Muscle of arm (tissue), 12 donors: ENCODE results near the gene HSPB7. TPM values are rescaled to one million over a fixed set of nuclear protein-coding genes. Genes with fewer than 3 reads are reported as not detected.
"Not testable (repeated sequence)": the region's sequence is repeated elsewhere in the genome, so short reads cannot be mapped to it uniquely, and the experiment has no call there.

ENCODE experiments used
- DNase-seq: peaks from one replicate; pipeline ENCODE4 v3.0.0-alpha.2; 2013
- polyA plus RNA-seq, 12 donors: library from polyadenylated mRNA; unstranded; fragments of 120-200 nt; gene quantifications; one replicate each; pipeline ENCODE4 v1.2.1, GENCODE V29; 2013; ENCODE audit not compliant: insufficient read length in 12 of 12

HSPB7 gene
- polyA plus RNA-seq, 12 donors, result 57.9 to 237 (median 114) TPM; not detected in 1

DNA sequence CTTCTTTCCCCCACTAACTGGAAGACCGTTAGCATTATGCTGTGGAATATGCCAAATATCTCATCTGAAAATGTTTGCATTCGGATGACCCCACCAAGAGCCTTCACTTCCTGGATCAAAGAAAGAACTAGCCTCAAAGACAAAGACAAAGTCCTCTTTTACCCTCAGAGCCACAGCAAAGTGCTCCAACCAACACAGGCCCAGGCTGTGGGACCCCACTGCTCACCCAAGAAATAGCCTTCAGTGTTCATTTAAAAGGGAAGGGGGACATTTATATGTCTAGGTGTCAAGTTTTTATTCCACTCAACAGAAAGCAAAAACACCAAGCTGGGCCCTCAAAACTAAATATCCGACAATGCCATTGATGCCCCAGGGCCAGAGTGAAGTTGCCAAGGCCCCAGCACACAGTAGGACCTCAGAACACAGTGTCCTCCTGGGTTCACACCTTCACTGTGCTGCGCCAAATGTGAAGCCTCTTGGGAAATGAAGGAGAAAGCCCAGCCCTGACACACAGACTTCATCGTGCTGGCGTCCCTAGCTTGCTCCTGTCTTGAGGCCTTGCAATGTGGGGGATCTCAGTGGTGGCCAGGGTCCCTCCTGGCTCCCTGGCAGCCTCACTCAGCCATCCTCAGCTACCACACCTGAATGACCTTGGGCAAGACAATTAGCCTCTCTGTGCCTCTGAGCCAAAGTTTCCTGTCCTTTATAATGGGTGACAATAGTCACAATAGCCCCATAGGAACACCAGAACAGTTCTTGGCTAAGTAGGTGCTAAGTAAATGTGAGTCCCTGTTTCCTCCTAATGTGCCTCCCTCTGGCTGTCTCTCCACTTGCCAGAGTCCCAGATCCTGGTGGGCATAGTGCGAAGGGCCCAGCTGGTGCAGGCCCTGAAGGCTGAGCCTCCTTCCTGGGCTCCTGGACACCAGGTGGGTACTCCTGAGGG, 37.0 kb upstream of the HSPB7 start:
- no peak for DNase-seq

DNA sequence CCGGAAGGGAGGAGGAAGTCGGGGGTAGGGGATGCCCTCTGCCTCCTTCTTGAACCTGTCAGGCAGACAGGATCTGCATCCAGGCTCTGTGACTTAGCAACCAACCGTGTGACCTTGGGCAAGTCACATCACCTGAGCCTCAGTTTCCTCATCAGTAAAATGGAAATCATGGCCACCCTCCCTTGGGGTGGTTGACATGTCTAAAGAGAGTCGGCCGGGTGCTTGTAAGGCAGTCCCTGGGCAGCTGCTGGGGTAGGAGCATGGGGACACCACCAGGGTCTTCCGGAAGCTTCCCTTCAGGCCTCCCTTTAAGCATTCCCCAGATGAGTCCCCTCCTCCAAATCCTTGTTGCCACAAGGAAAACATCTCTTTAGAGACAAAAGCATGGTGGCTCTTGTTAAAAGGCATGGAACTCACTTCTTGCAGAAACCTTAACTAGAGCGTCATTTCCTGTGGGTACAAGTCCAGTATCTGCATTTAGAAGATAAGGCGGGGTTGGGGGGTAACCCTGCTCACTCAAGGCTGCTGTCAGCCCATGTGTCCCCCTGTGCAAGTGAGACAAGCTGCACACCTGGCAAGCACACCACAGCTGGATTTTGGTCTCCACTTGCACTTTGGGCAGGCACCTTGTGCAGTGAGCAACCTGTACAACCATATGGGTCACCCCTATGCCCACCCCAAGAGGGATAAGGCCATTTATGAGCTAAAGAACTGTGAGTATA, 36.1 kb upstream of the HSPB7 start:
- DNase-seq, result no peak

DNA sequence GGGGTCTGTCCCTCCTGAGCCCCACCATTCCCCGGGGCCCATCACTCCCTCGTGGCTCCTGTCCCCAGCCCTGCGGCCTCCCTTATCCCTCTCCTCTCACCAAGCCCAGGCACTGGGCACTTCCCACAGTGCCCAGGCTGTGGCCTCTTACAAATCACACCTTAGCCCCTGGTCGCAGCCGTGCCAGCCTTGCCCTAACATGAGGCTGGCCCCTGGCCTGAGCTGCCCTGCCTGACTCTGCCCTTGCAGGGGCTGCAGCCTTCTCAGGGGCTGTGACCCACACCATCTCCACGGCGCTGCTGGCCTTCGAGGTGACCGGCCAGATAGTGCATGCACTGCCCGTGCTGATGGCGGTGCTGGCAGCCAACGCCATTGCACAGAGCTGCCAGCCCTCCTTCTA, 34.1 kb upstream of the HSPB7 start:
- not testable (repeated sequence) for DNase-seq

DNA sequence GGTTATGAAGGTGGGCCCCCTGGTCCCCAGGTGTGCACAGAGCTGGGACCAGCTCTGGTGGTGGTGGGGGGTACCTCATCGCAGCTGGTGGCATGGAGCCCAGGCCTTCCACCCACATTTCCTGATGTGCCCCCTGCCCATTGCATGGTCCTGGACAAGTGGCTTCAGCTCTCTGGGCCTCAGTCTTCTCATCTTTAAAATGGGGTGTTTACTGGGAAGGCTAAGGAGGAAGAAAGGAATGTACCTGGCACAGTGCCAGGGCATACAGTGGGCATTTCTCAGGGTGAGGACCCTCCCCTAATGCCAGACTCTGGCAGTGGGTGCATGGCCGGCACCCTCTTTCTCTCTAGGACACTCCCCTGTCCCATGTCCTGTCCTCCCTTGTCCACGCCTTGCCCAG, 33.2 kb upstream of the HSPB7 start:
- DNase-seq, result no peak

DNA sequence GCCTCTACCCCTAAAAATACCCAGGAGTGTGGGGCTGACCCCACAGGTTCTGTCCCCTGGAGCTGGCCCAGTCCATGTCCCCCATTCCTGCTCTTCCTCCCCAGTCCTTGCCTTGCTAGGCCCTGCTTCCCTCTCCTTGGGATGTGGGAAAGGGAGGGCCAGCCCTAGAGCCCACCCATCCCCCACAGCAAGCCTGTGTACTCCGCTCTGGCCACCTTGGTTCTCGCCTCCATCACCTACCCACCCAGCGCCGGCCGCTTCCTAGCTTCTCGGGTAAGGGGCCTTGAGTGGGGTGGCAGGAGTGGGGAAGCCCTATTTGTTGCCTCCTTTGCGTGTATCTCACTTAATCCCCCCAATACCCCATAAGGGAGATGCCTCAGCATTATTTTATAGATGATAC, 32.5 kb upstream of the HSPB7 start:
- no peak for DNase-seq

DNA sequence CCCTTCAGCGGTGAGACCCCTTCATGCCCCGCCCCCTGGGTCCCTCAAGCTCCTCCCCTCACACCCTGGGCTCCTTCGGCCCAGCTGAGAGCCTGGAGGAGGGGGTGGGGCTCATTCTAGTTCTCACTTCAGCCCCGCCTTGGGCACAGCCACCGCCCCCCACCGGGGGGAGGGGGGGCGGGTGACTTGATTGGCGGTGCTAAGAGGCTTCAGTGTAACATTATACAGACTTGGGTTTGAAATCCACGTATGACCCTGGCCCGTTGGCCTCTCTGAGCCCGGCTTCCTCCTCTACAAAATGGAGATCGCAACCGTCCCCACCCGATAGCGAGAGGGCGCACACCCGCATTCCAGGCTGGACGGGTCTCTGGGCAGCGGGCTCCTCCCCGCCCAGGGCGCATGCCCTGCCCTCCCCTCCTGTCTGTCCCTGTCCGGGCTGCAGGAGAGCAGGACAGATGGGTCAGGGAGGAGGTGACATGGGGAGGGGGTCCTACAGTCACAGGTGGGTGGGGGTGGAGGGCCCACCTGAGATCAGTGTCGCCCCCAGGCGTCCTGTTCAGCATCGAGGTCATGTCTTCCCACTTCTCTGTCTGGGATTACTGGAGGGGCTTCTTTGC, 30.8 kb upstream of the HSPB7 start:
- peak; percentile 31 for DNase-seq

DNA sequence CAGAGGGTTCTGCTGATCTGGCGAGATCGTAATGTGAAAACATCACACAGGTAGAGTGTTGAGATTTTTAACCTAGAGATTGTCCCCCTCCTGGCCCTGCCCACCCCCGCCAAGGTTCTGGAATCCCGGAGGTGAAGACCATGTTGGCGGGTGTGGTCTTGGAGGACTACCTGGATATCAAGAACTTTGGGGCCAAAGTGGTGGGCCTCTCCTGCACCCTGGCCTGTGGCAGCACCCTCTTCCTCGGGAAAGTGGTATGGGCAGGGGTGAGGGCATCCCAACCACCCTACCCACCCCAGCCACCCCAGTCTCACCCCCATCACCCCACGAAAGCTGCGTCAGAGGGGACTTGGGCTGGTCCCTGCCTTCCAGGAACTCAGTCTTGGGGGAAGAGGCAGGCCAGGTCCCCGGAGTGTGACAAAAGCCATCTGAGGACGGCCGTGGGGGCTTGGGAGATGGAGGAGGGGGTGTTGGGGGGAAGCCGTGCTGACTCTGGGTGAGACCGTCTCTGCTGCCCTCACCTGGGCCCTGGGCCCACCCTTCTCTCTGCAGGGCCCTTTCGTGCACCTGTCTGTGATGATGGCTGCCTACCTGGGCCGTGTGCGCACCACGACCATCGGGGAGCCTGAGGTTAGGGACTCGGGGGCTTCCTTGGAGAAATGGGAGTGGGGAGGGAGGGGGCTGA, 30.1 kb upstream of the HSPB7 start:
- no peak for DNase-seq

DNA sequence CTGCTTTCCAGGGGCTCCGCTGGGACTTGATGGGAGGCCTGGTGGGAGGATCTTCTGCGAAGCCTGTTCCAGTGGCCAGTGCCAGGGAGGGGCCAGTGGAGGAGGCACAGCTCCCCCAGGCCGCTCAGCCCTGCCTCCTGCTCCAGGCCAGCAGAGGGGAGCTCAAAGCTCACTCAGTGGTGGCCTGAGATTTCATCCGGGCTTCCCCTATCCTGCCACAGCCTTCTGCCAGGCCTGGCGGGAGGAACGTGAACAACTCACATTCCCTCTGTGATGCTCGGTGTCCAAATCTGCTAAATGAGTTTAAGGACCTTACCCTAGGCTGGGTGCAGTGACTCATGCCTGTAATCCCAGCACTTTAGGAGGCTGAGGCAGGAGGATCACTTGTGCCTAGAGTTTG, 29.0 kb upstream of the HSPB7 start:
- DNase-seq, result no peak

DNA sequence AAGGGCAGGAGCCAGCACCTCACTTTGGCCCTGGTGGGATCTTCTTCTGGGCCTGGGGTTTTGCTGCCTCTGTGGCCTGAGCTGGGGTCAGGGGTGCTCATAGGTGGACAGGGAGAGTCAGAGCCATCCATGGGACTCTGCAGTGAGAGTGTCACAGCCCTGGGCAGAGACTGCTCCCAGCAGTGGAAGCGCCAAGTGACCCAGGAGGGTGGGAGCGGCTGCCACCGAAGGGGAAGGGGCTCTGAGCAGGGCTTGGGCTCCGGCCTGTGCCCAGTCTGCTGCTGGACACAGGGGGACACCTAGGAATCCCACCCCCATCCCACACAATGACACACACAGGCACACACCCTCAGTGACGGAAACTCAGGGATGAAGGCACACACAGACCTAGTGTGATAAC, 26.1 kb upstream of the HSPB7 start:
- no peak for DNase-seq

DNA sequence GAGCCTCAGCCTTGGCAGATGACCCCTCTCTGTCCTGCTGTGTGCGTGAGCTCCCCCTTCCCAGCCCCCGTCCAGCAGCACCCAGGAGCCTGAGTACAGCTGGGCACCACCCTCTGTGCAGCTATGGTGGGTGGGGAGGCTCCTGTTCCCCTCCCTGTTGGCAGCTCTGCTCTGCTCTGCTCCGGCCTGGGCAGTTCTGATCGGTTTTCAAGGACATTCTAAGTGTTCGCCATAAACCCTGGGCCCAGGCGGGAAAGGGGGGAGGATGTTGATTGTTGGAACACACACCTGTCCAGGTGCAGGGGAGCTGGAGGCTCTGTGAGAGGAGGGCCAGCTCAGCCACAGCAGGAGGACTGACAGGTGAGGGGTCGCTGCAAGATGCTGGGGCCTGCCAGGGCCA, 25.7 kb upstream of the HSPB7 start, which contains the start of gene CLCNKB:
Gene CLCNKB, plus strand, starts transcription at position 262 of the 400 bp plus-strand sequence. CDS start 711 bp downstream, outside the sequence.
- no peak for DNase-seq

DNA sequence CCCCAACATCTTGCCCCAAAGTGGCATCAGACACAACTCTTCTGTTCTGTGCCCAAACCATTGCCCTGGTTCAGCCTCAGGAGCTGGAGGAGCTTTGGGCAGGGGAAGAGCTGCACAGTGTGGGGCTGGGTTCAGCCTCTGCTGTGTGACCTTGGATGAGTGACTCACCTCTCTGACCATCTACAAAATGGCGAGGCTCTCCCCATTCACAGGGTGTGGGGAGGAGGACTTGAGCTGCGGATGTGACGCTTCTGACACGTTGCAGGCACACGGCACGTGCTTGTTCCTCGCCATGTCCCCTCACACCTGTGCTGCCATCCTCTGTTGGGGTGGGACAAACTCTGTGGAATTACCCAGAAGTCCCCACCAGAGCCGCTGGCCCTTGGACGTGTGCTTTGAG, 24.8 kb upstream of the HSPB7 start:
- not testable (repeated sequence) for DNase-seq

DNA sequence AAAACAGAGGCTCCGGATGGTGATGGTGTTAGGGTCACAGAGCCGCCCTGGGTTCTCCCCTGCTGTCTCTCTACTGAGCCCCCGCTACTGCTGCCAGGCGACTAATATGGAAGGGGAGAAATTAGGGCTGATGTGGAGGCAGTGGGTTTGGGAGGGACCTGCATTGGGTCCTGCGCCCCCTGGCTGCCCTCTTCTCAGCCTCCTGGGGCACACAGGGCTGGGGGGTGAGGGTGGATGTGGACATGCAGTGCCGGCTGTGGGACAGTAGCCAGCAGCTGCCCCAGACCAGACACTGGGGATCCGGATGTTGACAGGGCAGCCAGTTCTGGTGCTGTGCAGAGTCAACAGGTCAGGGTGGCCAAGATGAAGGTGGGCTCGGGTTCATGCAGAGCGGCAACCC, 24.3 kb upstream of the HSPB7 start:
- no peak for DNase-seq

DNA sequence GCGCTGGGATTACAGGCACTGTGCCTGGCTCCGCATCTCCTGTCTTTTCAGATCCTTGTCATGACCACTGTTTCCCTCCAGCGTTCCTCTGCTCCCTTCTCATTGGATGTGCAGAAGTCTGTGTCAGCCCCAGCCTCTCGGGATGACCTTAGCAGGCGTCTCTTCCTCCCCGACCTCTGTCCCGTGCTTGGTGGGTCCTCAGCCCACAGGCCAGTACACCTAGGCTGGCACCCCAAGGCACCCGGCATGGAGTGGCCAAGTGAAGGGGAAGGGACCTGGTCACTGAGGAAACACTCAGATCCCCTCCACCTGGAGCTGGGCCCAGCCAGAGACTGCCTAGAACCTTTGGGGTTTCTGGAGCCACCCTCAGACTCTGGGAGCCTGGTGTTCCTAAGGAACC, 23.4 kb upstream of the HSPB7 start:
- no peak for DNase-seq

DNA sequence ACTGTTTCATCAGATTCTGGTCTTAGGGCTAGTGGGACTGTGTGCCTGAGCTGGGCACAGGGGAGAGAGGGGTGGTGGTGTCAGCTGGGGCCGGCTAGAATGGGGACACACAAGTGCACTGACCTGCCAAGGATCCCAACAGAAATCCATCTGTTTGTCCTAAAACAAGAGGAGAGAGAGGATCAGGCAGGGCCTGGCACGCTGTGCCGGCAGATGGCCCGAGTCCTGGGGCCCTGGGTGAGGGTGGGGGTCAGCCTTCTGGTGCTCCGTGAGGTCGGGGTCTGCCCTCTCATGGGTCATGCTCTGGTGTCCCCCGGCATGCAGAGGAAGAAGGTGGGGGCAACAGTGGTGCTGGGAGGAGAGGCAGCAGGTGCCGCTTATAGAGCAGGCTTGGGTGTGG, 22.0 kb upstream of the HSPB7 start:
- DNase-seq, result not testable (repeated sequence)

DNA sequence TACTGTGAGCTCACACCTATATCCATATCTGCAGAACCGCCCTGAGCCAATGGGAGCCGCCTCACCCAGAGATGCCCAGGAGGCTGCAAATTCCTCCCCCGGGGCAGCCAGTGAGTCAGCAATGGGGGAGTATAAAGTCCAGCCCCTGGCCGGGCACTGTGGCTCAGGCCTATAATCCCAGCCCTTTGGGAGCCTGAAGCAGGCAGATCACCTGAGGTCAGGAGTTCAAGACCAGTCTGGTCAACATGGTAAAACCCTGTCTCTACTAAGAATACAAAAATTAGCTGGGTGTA, 20.7 kb upstream of the HSPB7 start:
- no peak for DNase-seq

DNA sequence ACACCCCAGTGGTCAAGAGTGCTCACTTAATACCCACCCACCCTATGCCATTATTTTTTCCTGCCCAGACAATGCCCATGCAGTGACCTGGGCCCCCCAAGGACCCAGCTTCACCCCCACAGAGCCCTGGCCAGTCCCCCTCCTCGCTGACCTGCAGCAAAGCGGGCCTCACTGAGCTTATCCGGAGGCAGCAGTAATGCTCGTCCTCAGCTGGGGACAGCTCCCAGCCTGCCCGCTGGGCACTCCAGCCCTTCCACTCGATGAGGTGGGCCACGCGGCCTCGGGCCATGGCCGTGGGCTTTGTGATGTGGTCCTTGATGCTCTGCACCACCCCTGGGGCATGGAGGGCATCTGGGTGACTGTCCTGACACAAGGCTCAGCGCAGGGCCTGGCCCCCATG, 18.6 kb upstream of the HSPB7 start:
- DNase-seq, result not testable (repeated sequence)

DNA sequence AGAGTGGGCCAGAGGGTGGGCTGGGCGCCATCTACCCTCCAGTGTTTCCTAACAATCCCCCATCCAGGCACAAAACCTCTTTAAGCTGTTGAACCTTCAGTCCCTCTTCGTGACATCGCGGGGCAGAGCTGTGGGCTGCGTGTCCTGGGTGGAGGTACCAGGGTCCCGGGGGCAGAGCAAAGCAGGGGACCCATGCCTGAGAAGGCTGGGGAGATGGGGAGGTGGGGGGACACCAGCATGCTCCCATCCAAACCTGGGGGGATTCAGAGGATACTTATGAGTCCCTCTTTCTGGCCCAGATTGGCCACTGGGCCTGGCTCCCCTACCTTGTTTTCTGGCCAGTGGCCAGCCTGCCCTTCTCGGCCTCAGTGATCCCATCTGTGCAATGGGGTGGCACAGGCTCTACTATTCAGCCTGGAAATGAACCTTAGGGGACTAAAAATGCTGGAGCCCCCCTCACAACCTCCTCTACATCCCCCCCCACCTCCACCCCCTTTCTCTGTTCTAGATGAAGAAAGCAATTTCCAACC, 15.3 kb upstream of the HSPB7 start:
- DNase-seq, result not testable (repeated sequence)

DNA sequence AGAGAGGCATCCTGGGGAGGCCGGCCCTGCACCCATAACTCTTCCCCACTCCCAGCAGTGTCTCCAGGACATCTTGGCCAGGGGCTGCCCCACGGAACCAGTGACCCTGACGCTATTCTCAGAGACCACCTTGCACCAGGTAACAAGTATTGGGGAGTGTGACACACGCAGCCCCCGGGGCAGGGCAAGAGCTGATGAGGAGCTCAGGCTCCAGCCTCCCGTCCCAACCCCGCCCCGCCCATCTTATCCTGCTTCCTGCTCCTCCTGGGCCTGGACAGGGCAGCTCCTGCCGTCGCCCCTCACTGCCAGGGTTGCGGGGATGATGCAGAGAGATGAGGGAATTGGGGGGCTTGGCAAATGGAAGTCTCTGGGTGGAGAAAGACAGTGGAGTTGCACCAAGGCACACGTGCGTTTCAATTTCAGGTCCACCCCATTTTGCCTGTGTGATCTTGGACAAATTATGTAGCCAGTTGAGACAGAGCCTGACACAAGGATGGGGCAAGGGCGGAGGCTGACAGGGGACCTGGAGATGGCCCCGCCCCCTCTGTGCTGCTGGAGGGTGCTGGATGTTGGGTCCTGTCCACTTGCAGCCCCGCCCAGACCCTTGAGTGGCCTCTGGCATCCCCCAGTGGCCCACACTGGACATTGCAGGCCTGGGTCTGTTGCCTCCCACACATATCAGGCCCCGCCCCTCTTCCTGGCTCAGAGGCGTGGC, 14.7 kb upstream of the HSPB7 start:
- DNase-seq, result peak; percentile 73

DNA sequence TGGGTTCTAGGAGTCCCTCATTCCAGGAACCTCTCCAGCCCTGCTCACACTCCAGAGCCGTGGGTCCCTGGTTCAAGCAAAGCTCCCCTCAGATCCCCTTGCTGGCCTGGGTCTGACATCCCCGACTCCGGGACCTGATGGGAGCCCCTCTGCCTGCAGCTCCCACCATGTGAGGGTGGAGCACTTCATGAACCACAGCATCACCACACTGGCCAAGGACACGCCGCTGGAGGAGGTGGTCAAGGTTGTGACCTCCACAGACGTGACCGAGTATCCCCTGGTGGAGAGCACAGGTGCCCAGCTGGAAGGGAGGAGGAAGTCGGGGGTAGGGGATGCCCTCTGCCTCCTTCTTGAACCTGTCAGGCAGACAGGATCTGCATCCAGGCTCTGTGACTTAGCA, 13.7 kb upstream of the HSPB7 start:
- DNase-seq, result no peak

DNA sequence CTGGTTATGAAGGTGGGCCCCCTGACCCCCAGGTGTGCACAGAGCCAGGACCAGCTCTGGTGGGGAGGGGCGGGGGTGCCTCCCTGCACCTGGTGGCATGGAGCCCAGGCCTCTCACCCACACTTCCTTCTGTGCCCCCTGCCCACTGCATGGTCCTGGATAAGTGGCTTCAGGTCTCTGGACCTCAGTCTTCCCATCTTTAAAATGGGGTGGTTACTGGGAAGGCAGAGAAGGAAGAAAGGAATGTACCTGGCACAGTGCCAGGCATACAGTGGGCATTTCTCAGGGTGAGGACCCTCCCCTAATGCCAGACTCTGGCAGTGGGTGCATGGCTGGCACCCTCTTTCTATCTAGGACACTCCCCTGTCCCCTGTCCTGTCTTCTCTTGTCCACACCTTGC, 11.4 kb upstream of the HSPB7 start:
- DNase-seq, result no peak

DNA sequence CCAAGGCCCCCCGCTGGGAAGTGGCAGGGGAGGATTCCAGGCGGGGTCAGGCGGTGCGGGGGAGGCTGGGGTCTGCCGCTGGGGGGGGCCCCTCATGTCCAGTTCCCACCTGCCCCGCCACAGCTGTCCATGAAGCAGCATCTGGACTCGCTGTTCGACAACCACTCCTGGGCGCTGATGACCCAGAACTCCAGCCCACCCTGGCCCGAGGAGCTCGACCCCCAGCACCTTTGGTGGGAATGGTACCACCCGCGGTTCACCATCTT, 11.1 kb upstream of the HSPB7 start:
- not testable (repeated sequence) for DNase-seq
